Endothelial cell of umbilical vein (primary cell): Measurements from ENCODE around the gene CDC42SE2. TPM values are rescaled to one million over a fixed set of nuclear protein-coding genes. Genes with fewer than 3 reads are reported as not detected.

ENCODE experiments used
- BruUV-seq: library from RNA; stranded (reverse); fragments of 400-500 nt; replicated peaks from 2 replicates; lab custom pipeline; 2021; lab: Mats Ljungman, UMichigan
- CTCF ChIA-PET: fragments of 300-600, 350-600 bp; sonication (Branson Sonifier 250); formaldehyde crosslinking; loops from one replicate; lab custom pipeline; 2021; ENCODE audit warnings: antibody characterized with exemption, inconsistent platforms; lab: Charles Lee
- POLR2A ChIA-PET: fragments of 300-600, 350-600 bp; sonication (Branson Sonifier 250); formaldehyde crosslinking; loops from one replicate; lab custom pipeline; 2021; ENCODE audit warnings: antibody characterized with exemption, inconsistent platforms; lab: Charles Lee
- DNase-seq: peaks from one replicate; pipeline ENCODE4 v3.0.0-alpha.2; 2011; ENCODE audit warnings: low read depth, low spot score
- FAIRE-seq: peaks from 2 replicates; lab custom pipeline; 2011; peaks lifted over from hg19 to GRCh38; lab: Jason Lieb, UNC
- H2AFZ ChIP-seq: 2 replicates; pipeline ENCODE4 v1.6.0; 2012; ENCODE audit warnings: low read depth, low read length, control low read depth, inconsistent platforms
- H3K27ac ChIP-seq: 2 replicates; pipeline ENCODE4 v1.5.1; 2011; ENCODE audit warnings: low read depth, mild to moderate bottlenecking, control low read depth, low read length, moderate library complexity; ENCODE audit not compliant: insufficient read depth
- H3K27me3 ChIP-seq, 2 experiments: 2 replicates each; pipeline versions ENCODE4 v1.6.0 to v1.6.1; 2011; ENCODE audit warnings: low read length in 2 of 2, mixed read lengths in 1 of 2; ENCODE audit not compliant: control insufficient read depth in 2 of 2, insufficient read depth in 2 of 2
- H3K36me3 ChIP-seq, 2 experiments: 2 replicates in 1 of 2; 3 replicates in 1 of 2; pipeline ENCODE4 v1.5.1; 2011; ENCODE audit warnings: low read length in 2 of 2, mild to moderate bottlenecking in 1 of 2, moderate library complexity in 1 of 2; ENCODE audit not compliant: control insufficient read depth in 2 of 2, insufficient read depth in 2 of 2; ENCODE audit errors: extremely low read depth in 1 of 2
- H3K4me1 ChIP-seq: 3 replicates; pipeline ENCODE4 v1.5.1; 2011; ENCODE audit warnings: mild to moderate bottlenecking, low read length; ENCODE audit not compliant: control insufficient read depth, insufficient read depth; ENCODE audit errors: extremely low read depth
- H3K4me2 ChIP-seq: 2 replicates; pipeline ENCODE4 v1.6.1; 2011; ENCODE audit warnings: low read length, control low read depth, mixed read lengths; ENCODE audit not compliant: insufficient read depth
- H3K4me3 ChIP-seq, 3 experiments: fragments of 200-600 bp in 1 of 3; sonication (generic), shearing (Covaris generic) in 1 of 3; replicated peaks in 1 of 3; 2 replicates each; pipeline ENCODE4 v1.5.1; 2011 to 2016; ENCODE audit warnings: control low read depth in 3 of 3, low read length in 3 of 3, mild to moderate bottlenecking in 2 of 3, inconsistent platforms in 1 of 3, low read depth in 1 of 3, moderate library complexity in 1 of 3; ENCODE audit not compliant: insufficient read depth in 1 of 3
- H3K79me2 ChIP-seq: 2 replicates; pipeline ENCODE4 v1.6.0; 2012; ENCODE audit warnings: low read length, inconsistent platforms; ENCODE audit not compliant: control insufficient read depth, insufficient read depth
- H3K9ac ChIP-seq: replicated peaks from 2 replicates; pipeline ENCODE3; 2011; ENCODE audit warnings: low read length, control low read depth; ENCODE audit not compliant: insufficient read depth; ENCODE audit errors: extremely low read depth
- H3K9me1 ChIP-seq: replicated peaks from 3 replicates; pipeline ENCODE4 v1.6.0; 2011; ENCODE audit warnings: mild to moderate bottlenecking, low read length; ENCODE audit not compliant: control insufficient read depth, insufficient read depth; ENCODE audit errors: extremely low read depth
- H3K9me3 ChIP-seq: replicated peaks from 2 replicates; pipeline ENCODE4 v1.5.1; 2012; ENCODE audit warnings: low read length, inconsistent platforms; ENCODE audit not compliant: control insufficient read depth, insufficient read depth
- H4K20me1 ChIP-seq: replicated peaks from 2 replicates; pipeline ENCODE3; 2011; ENCODE audit warnings: mild to moderate bottlenecking, low read length; ENCODE audit not compliant: control insufficient read depth, insufficient read depth; ENCODE audit errors: extremely low read depth
- CTCF ChIP-seq, 2 donors: IDR thresholded peaks; 1 replicate in 1 of 2; 2 replicates in 1 of 2; pipeline ENCODE4 v1.5.1; 2011; ENCODE audit warnings: low read length in 2 of 2, mild to moderate bottlenecking in 2 of 2, moderate library complexity in 2 of 2, control low read depth in 1 of 2, inconsistent platforms in 1 of 2, low read depth in 1 of 2; ENCODE audit not compliant: insufficient read depth in 1 of 2; ENCODE audit errors: extremely low read depth in 1 of 2
- EZH2 ChIP-seq: IDR thresholded peaks from 2 replicates; pipeline ENCODE4 v1.6.1; 2012; ENCODE audit warnings: borderline replicate concordance, low read depth, mild to moderate bottlenecking, moderate library complexity, low read length, inconsistent platforms; ENCODE audit not compliant: severe bottlenecking
- FOS ChIP-seq: IDR thresholded peaks from 2 replicates; pipeline ENCODE4 v1.6.1; 2011; ENCODE audit warnings: mild to moderate bottlenecking, low read length, moderate library complexity, borderline replicate concordance; ENCODE audit not compliant: insufficient read depth
- GATA2 ChIP-seq: IDR thresholded peaks from 2 replicates; pipeline ENCODE4 v1.7.0; 2011; ENCODE audit warnings: low read depth, mild to moderate bottlenecking, moderate library complexity, mixed read lengths, low read length; ENCODE audit not compliant: insufficient read length, insufficient read depth
- JUN ChIP-seq: IDR thresholded peaks from 2 replicates; pipeline ENCODE4 v1.6.1; 2011; ENCODE audit warnings: borderline replicate concordance, low read depth; ENCODE audit not compliant: insufficient read length, insufficient read depth
- MAX ChIP-seq: IDR thresholded peaks from 2 replicates; pipeline ENCODE4 v1.6.1; 2011; ENCODE audit not compliant: insufficient read depth, insufficient read length
- MYC ChIP-seq: IDR thresholded peaks from one replicate; pipeline ENCODE4 v1.6.1; 2011; ENCODE audit warnings: mild to moderate bottlenecking, low read depth, low read length
- POLR2A ChIP-seq: IDR thresholded peaks from 2 replicates; pipeline ENCODE4 v1.6.1; 2012; ENCODE audit warnings: low read depth, mild to moderate bottlenecking, control low read depth, low read length
- POLR2AphosphoS5 ChIP-seq: IDR thresholded peaks from 2 replicates; pipeline ENCODE4 v1.6.1; 2012; ENCODE audit warnings: low read depth, mild to moderate bottlenecking, control low read depth, low read length, moderate library complexity; ENCODE audit not compliant: insufficient read depth
- dilution Hi-C: fragments of 300-500 bp; cut with MboI; formaldehyde crosslinking; loops from one replicate; pipeline ENCODE4 v1.15.0; 2019; ENCODE audit warnings: low sequenced_read_pairs; ENCODE audit not compliant: extremely low pct_ligation_motif_present
- intact Hi-C: fragments of 100-400 bp; cut with micrococcal nuclease; formaldehyde crosslinking; loops from one replicate; pipeline ENCODE4 v1.10.0; 2022
- polyA plus RNA-seq, 4 experiments: library from polyadenylated mRNA; depleted of rRNA in 3 of 4; stranded (reverse) in 3 of 4; unstranded in 1 of 4; fragments of >200 nt; gene quantifications; 2 replicates each; pipeline versions ENCODE4 v1.2.1 to v1.2.3, GENCODE V29; 2011 to 2012; ENCODE audit warnings: missing spikeins in 1 of 4
- total RNA-seq: library from RNA; stranded (reverse); gene quantifications from 2 replicates; pipeline ENCODE4 v1.2.3, GENCODE V29; 2021

CDC42SE2 gene
- total and polyA plus RNA-seq, 2 donors (not counting 3 experiments of a cell fraction or from before 2014, with no cell fraction given) = 14.7 to 21.9 TPM

- Histone ChIP-seq H3K9me3 (no peaks in the 10 kb centered on the region), H3K4me1 (peaks cover 9% of the 10 kb centered on the region), H3K9ac (no peak overlapping the region), H3K27ac (no peak overlapping the region), H3K36me3 (no peaks in the 10 kb centered on the region), H3K4me2 (no peak overlapping the region), H3K79me2 (peaks cover 67% of the 10 kb centered on the region), H3K27me3 (no peaks in the 10 kb centered on the region), H3K4me3 (no peak overlapping the region), H2AFZ (no peak overlapping the region), H4K20me1 (peaks cover 3% of the 10 kb centered on the region), H3K9me1 (no peaks in the 10 kb centered on the region)
- CTCF ChIA-PET = no interaction called here
- dilution Hi-C loops = no loop called here
- BruUV-seq = no TSS peak
- FAIRE-seq (no peak), DNase-seq (no peak)
- POLR2A ChIA-PET = interaction anchor here (1.8 kb wide), 1 partner anchor 8 kb away, joined by 4 read pairs; no protein-coding TSS in a partner anchor
- intact Hi-C loops = no loop called here
- no peak for TF ChIP-seq POLR2A
- TF ChIP-seq POLR2AphosphoS5 = no peak
- no peak for TF ChIP-seq MYC
- no peak for TF ChIP-seq FOS
- TF ChIP-seq GATA2 = no peak
- TF ChIP-seq CTCF (IDR thresholded peaks at IDR 0.05; ENCODE audit: extremely low read depth in 1 of 2, insufficient read depth in 1 of 2, low read depth in 1 of 2, low read length in 2 of 2) = no peak
Observed at GRCh38 chr5:131272307-131272706, 8.5 kb downstream of the CDC42SE2 start.

- FAIRE-seq = no peak
- H3K4me3 ChIP-seq = no peak overlapping the region
Observed at GRCh38 chr5:131272724-131273123, 8.9 kb downstream of the CDC42SE2 start.

More at GRCh38 chr5:131272724-131273123, 8.9 kb downstream of the CDC42SE2 start:
- Histone ChIP-seq H3K4me2 (no peak overlapping the region), H4K20me1 (peaks cover 3% of the 10 kb centered on the region), H3K27ac (no peak overlapping the region), H3K9me1 (no peaks in the 10 kb centered on the region), H3K4me1 (peaks cover 9% of the 10 kb centered on the region), H3K9me3 (no peaks in the 10 kb centered on the region), H3K79me2 (peaks cover 64% of the 10 kb centered on the region), H3K27me3 (no peaks in the 10 kb centered on the region), H3K9ac (no peak overlapping the region), H2AFZ (no peak overlapping the region), H3K36me3 (no peaks in the 10 kb centered on the region)
- BruUV-seq = no TSS peak
- CTCF ChIA-PET = no interaction called here
- POLR2A ChIA-PET = interaction anchor here (1.8 kb wide), 1 partner anchor 8 kb away, joined by 4 read pairs; no protein-coding TSS in a partner anchor
- intact Hi-C loops = no loop called here
- TF ChIP-seq MYC (no peak), POLR2A (no peak), MAX (no peak), CTCF (IDR thresholded peaks at IDR 0.05; ENCODE audit: extremely low read depth in 1 of 2, insufficient read depth in 1 of 2, low read depth in 1 of 2, low read length in 2 of 2) (no peak), GATA2 (no peak), JUN (no peak), FOS (no peak), POLR2AphosphoS5 (no peak), EZH2 (no peak)
- no peak for DNase-seq
- dilution Hi-C loops = no loop called here
